NK-92 treated with Interleukin-12 subunit alpha and Interleukin-12 subunit beta, amount 100 ng/mL, for 24 hours (cell line): ENCODE results near the gene GABBR2.

ENCODE experiments used
- DNase-seq: peaks from one replicate; lab custom pipeline; 2025; lab: John Stamatoyannopoulos, UW

GABBR2 gene

GRCh38 chr9:98708933-98709911 is at the start of gene GABBR2:
GABBR2 (minus strand) TSS chr9:98708935; CDS start chr9:98708737, 198 bp downstream.
- DNase-seq = no peak

- no peak for DNase-seq
Measured at GRCh38 chr9:98755006-98755618, 46.4 kb upstream of the GABBR2 start.

GRCh38 chr9:98751210-98751609 is 42.5 kb upstream of the GABBR2 start:
- DNase-seq = no peak

- no peak for DNase-seq
Measured at GRCh38 chr9:98750364-98751060, 41.8 kb upstream of the GABBR2 start.

- no peak for DNase-seq
Measured at GRCh38 chr9:98747476-98747875, 38.7 kb upstream of the GABBR2 start.

GRCh38 chr9:98745470-98745869 is 36.7 kb upstream of the GABBR2 start:
- DNase-seq = no peak

GRCh38 chr9:98743818-98744611 is 35.3 kb upstream of the GABBR2 start:
- DNase-seq = no peak

- DNase-seq = no peak
Measured at GRCh38 chr9:98743329-98743728, 34.6 kb upstream of the GABBR2 start.

- no peak for DNase-seq
Measured at GRCh38 chr9:98742325-98743280, 33.9 kb upstream of the GABBR2 start.

GRCh38 chr9:98740226-98740881 is 31.6 kb upstream of the GABBR2 start:
- DNase-seq = no peak

GRCh38 chr9:98738741-98739140 is 30.0 kb upstream of the GABBR2 start:
- DNase-seq = no peak

- no peak for DNase-seq
Measured at GRCh38 chr9:98736226-98736625, 27.5 kb upstream of the GABBR2 start.

GRCh38 chr9:98732801-98733200 is 24.1 kb upstream of the GABBR2 start:
- DNase-seq = no peak

GRCh38 chr9:98732091-98732490 is 23.4 kb upstream of the GABBR2 start:
- DNase-seq = no peak

GRCh38 chr9:98730871-98731270 is 22.1 kb upstream of the GABBR2 start:
- no peak for DNase-seq

- DNase-seq = no peak
Measured at GRCh38 chr9:98728500-98728899, 19.8 kb upstream of the GABBR2 start.

- no peak for DNase-seq
Measured at GRCh38 chr9:98727428-98727827, 18.7 kb upstream of the GABBR2 start.

GRCh38 chr9:98726735-98727134 is 18.0 kb upstream of the GABBR2 start:
- no peak for DNase-seq

- no peak for DNase-seq
Measured at GRCh38 chr9:98724810-98725530, 16.2 kb upstream of the GABBR2 start.
